ENCODE measurements around the gene ILF3.

The ILF3 gene

GRCh38 chr19:10685210-10685609, 31.1 kb downstream of the ILF3 start:
- DNase-seq (ENCODE audit: extremely low spot score): no peak
- TF ChIP-seq L3MBTL2 (conservative IDR thresholded peaks at IDR 0.05) (no peak), LEF1 (IDR thresholded peaks at IDR 0.05; ENCODE audit: borderline replicate concordance) (no peak), FOXM1 (IDR thresholded peaks at IDR 0.05; ENCODE audit: borderline replicate concordance) (no peak), ELF4 (IDR thresholded peaks at IDR 0.05) (no peak), SUZ12 (IDR thresholded peaks at IDR 0.05) (no peak), ARNT (IDR thresholded peaks at IDR 0.05) (no peak), TARDBP (IDR thresholded peaks at IDR 0.05) (no peak), CTBP1 (IDR thresholded peaks at IDR 0.05; ENCODE audit: borderline replicate concordance) (no peak), PKNOX1 (IDR thresholded peaks at IDR 0.05) (no peak), BHLHE40 (IDR thresholded peaks at IDR 0.05; ENCODE audit: borderline replicate concordance) (no peak), FOXK2 (IDR thresholded peaks at IDR 0.05) (no peak), SP1 (IDR thresholded peaks at IDR 0.05) (no peak), ZNF384 (IDR thresholded peaks at IDR 0.05) (no peak), HDGF (IDR thresholded peaks at IDR 0.05; ENCODE audit: borderline replicate concordance) (no peak), FOXA1 (IDR thresholded peaks at IDR 0.05) (no peak), NFRKB (IDR thresholded peaks at IDR 0.05) (no peak)
- ChIA-PET CTCF (interaction anchor here (1.2 kb wide), 1 partner anchor 14 kb away, joined by 3 read pairs; no protein-coding TSS in a partner anchor), POLR2A (no interaction called here)

GRCh38 chr19:10686193-10686592, 32.0 kb downstream of the ILF3 start:
- no peak for TF ChIP-seq LEF1 (IDR thresholded peaks at IDR 0.05; ENCODE audit: borderline replicate concordance)
- TF ChIP-seq FOXK2 (IDR thresholded peaks at IDR 0.05): no peak
- no peak for TF ChIP-seq CTBP1 (IDR thresholded peaks at IDR 0.05; ENCODE audit: borderline replicate concordance)
- TF ChIP-seq PKNOX1 (IDR thresholded peaks at IDR 0.05): no peak
- no peak for TF ChIP-seq TARDBP (IDR thresholded peaks at IDR 0.05)
- no peak for TF ChIP-seq SUZ12 (IDR thresholded peaks at IDR 0.05)
- no peak for TF ChIP-seq HDGF (IDR thresholded peaks at IDR 0.05; ENCODE audit: borderline replicate concordance)
- TF ChIP-seq NFRKB (IDR thresholded peaks at IDR 0.05): no peak
- TF ChIP-seq SP1 (IDR thresholded peaks at IDR 0.05): no peak
- TF ChIP-seq BHLHE40 (IDR thresholded peaks at IDR 0.05; ENCODE audit: borderline replicate concordance): no peak
- TF ChIP-seq L3MBTL2 (conservative IDR thresholded peaks at IDR 0.05): no peak
- no peak for TF ChIP-seq ARNT (IDR thresholded peaks at IDR 0.05)
- TF ChIP-seq FOXM1 (IDR thresholded peaks at IDR 0.05; ENCODE audit: borderline replicate concordance): no peak
- TF ChIP-seq FOXA1 (IDR thresholded peaks at IDR 0.05): no peak
- TF ChIP-seq ELF4 (IDR thresholded peaks at IDR 0.05): no peak
- no peak for TF ChIP-seq ZNF384 (IDR thresholded peaks at IDR 0.05)
- ChIA-PET POLR2A (no interaction called here), CTCF (no interaction called here)

GRCh38 chr19:10686661-10687517, 32.7 kb downstream of the ILF3 start:
- TF ChIP-seq SP1 (IDR thresholded peaks at IDR 0.05) (no peak), HDGF (IDR thresholded peaks at IDR 0.05; ENCODE audit: borderline replicate concordance) (no peak), NFRKB (IDR thresholded peaks at IDR 0.05) (no peak), FOXM1 (IDR thresholded peaks at IDR 0.05; ENCODE audit: borderline replicate concordance) (no peak), ELF4 (IDR thresholded peaks at IDR 0.05) (no peak), TARDBP (IDR thresholded peaks at IDR 0.05) (no peak), CTBP1 (IDR thresholded peaks at IDR 0.05; ENCODE audit: borderline replicate concordance) (no peak), LEF1 (IDR thresholded peaks at IDR 0.05; ENCODE audit: borderline replicate concordance) (no peak), ARNT (IDR thresholded peaks at IDR 0.05) (no peak), L3MBTL2 (conservative IDR thresholded peaks at IDR 0.05) (no peak), FOXA1 (IDR thresholded peaks at IDR 0.05) (no peak), FOXK2 (IDR thresholded peaks at IDR 0.05) (no peak), PKNOX1 (IDR thresholded peaks at IDR 0.05) (no peak), BHLHE40 (IDR thresholded peaks at IDR 0.05; ENCODE audit: borderline replicate concordance) (no peak), SUZ12 (IDR thresholded peaks at IDR 0.05) (no peak), ZNF384 (IDR thresholded peaks at IDR 0.05) (no peak)
- DNase-seq (ENCODE audit: extremely low spot score): no peak
- ChIA-PET CTCF (no interaction called here), POLR2A (no interaction called here)

More at GRCh38 chr19:10686193-10686592, 32.0 kb downstream of the ILF3 start:
- no peak for DNase-seq (ENCODE audit: extremely low spot score)

- POLR2A ChIA-PET: no interaction called here
- CTCF ChIA-PET: no interaction called here
- DNase-seq (ENCODE audit: extremely low spot score): no peak
- no peak for TF ChIP-seq TARDBP (IDR thresholded peaks at IDR 0.05)
- no peak for TF ChIP-seq BHLHE40 (IDR thresholded peaks at IDR 0.05; ENCODE audit: borderline replicate concordance)
- no peak for TF ChIP-seq HDGF (IDR thresholded peaks at IDR 0.05; ENCODE audit: borderline replicate concordance)
- TF ChIP-seq ZNF384 (IDR thresholded peaks at IDR 0.05): no peak
- TF ChIP-seq L3MBTL2 (conservative IDR thresholded peaks at IDR 0.05): no peak
- no peak for TF ChIP-seq FOXM1 (IDR thresholded peaks at IDR 0.05; ENCODE audit: borderline replicate concordance)
- TF ChIP-seq FOXA1 (IDR thresholded peaks at IDR 0.05): no peak
- no peak for TF ChIP-seq LEF1 (IDR thresholded peaks at IDR 0.05; ENCODE audit: borderline replicate concordance)
- no peak for TF ChIP-seq CTBP1 (IDR thresholded peaks at IDR 0.05; ENCODE audit: borderline replicate concordance)
- TF ChIP-seq ARNT (IDR thresholded peaks at IDR 0.05): no peak
- no peak for TF ChIP-seq NFRKB (IDR thresholded peaks at IDR 0.05)
- no peak for TF ChIP-seq SP1 (IDR thresholded peaks at IDR 0.05)
- no peak for TF ChIP-seq SUZ12 (IDR thresholded peaks at IDR 0.05)
- no peak for TF ChIP-seq ELF4 (IDR thresholded peaks at IDR 0.05)
- TF ChIP-seq FOXK2 (IDR thresholded peaks at IDR 0.05): no peak
- TF ChIP-seq PKNOX1 (IDR thresholded peaks at IDR 0.05): no peak
Observed at GRCh38 chr19:10687518-10688288, 33.6 kb downstream of the ILF3 start.
